ENCODE data around the gene TFF1. TPM values are rescaled to one million over a fixed set of nuclear protein-coding genes. Genes with fewer than 3 reads are reported as not detected.
A peak's percentile ranks its signal among the peaks of the same experiment; 100 is the strongest.

TFF1 gene
- total RNA-seq, 1 donor from 2014 or later = not detected

- no peak for DNase-seq (ENCODE audit: low spot score)
- no peak overlapping the region for H3K4me3 Mint-ChIP-seq (ENCODE audit: unreplicated experiment)
- no peaks in the 10 kb centered on the region for H3K36me3 Mint-ChIP-seq (ENCODE audit: low read depth, unreplicated experiment)
- no peak overlapping the region for H3K27ac Mint-ChIP-seq (ENCODE audit: unreplicated experiment)
- H3K4me1 Mint-ChIP-seq (ENCODE audit: unreplicated experiment) = no peaks in the 10 kb centered on the region
- TF ChIP-seq CTCF (IDR thresholded peaks at IDR 0.05; ENCODE audit: unreplicated experiment) = no peak
- H3K9me3 Mint-ChIP-seq (ENCODE audit: unreplicated experiment) = no peaks in the 10 kb centered on the region
- H3K27me3 Mint-ChIP-seq (ENCODE audit: unreplicated experiment) = peaks cover 4% of the 10 kb centered on the region
These were observed 24.4 kb downstream of the TFF1 start for GRCh38 chr21:42341776-42342542.

- DNase-seq (ENCODE audit: low spot score) = no peak
- Mint-ChIP-seq H3K27me3 (ENCODE audit: unreplicated experiment) (peaks cover 4% of the 10 kb centered on the region), H3K4me3 (ENCODE audit: unreplicated experiment) (no peak overlapping the region), H3K4me1 (ENCODE audit: unreplicated experiment) (no peaks in the 10 kb centered on the region), H3K27ac (ENCODE audit: unreplicated experiment) (no peak overlapping the region), H3K36me3 (ENCODE audit: low read depth, unreplicated experiment) (no peaks in the 10 kb centered on the region), H3K9me3 (ENCODE audit: unreplicated experiment) (no peaks in the 10 kb centered on the region)
- TF ChIP-seq CTCF (IDR thresholded peaks at IDR 0.05; ENCODE audit: unreplicated experiment) = no peak
These were observed 25.9 kb downstream of the TFF1 start for GRCh38 chr21:42340187-42341050.

- no peak for DNase-seq (ENCODE audit: low spot score)
- Mint-ChIP-seq H3K4me1 (ENCODE audit: unreplicated experiment) (no peaks in the 10 kb centered on the region), H3K27ac (ENCODE audit: unreplicated experiment) (no peak overlapping the region), H3K4me3 (ENCODE audit: unreplicated experiment) (no peak overlapping the region), H3K27me3 (ENCODE audit: unreplicated experiment) (peaks cover 6% of the 10 kb centered on the region), H3K9me3 (ENCODE audit: unreplicated experiment) (no peaks in the 10 kb centered on the region), H3K36me3 (ENCODE audit: low read depth, unreplicated experiment) (no peaks in the 10 kb centered on the region)
- TF ChIP-seq CTCF (IDR thresholded peaks at IDR 0.05; ENCODE audit: unreplicated experiment) = no peak
These were observed 27.3 kb downstream of the TFF1 start for GRCh38 chr21:42338729-42339715.

DNA sequence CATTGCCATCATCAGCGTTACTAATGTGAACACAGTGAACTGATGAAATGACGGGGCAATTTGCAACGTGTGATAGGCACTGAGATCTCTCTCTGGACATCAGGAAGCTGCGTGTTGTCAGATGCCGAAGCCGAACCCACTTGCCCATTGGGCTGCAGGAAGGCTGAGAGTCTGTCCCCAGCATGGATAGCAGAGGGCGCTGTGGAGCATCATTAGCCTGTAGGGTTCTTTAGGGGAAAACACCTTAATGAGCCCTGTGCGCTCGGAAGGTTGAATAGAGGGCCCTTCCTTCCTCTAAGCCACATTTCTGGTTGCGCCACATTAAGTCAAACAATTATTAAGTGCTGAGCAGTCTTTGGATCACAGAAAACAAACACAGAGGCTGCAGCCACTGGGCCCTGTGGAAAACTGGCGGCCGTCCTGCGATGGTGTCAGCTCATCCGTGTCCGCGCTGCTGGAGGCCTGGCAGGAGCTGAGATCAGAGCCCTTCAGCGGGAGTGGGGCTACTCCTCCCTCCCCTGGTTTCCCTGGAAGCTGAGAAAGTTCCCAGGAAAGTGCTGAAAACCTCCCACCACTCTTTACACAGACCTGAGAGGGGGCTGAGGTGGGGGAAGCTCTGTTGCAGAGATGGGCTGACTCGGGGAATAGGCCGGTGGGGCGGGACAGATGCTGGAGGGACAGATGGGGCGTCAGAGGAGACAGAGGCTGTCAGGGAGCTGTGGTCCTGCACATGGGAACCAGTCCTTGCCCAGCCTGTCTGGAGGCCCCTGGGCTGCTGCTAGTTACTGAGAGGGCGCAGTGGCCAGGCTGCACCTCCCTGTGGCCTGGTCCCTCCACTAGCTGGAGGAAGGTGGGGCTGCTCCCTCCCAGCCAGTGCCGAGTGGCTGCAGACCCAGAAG, 28.3 kb downstream of the TFF1 start:
- H3K4me1 Mint-ChIP-seq (ENCODE audit: unreplicated experiment) = no peaks in the 10 kb centered on the region
- H3K9me3 Mint-ChIP-seq (ENCODE audit: unreplicated experiment) = no peaks in the 10 kb centered on the region
- TF ChIP-seq CTCF (IDR thresholded peaks at IDR 0.05; ENCODE audit: unreplicated experiment) = peak; percentile 29
- H3K4me3 Mint-ChIP-seq (ENCODE audit: unreplicated experiment) = no peak overlapping the region
- DNase-seq (ENCODE audit: low spot score) = peak; percentile 70
- H3K27me3 Mint-ChIP-seq (ENCODE audit: unreplicated experiment) = peaks cover 6% of the 10 kb centered on the region
- H3K36me3 Mint-ChIP-seq (ENCODE audit: low read depth, unreplicated experiment) = no peaks in the 10 kb centered on the region
- no peak overlapping the region for H3K27ac Mint-ChIP-seq (ENCODE audit: unreplicated experiment)

Data from endothelial cell (in vitro differentiated cells).